ENCODE measurements around the gene MKS1. TPM values are rescaled to one million over a fixed set of nuclear protein-coding genes. Genes with fewer than 3 reads are reported as not detected.
A peak's percentile ranks its signal among the peaks of the same experiment; 100 is the strongest.

The MKS1 gene
- 32.9 and 42.1 TPM in 2 replicates for polyA plus RNA-seq
- polyA minus RNA-seq = 28.7 and 35.1 TPM in 2 replicates

DNA sequence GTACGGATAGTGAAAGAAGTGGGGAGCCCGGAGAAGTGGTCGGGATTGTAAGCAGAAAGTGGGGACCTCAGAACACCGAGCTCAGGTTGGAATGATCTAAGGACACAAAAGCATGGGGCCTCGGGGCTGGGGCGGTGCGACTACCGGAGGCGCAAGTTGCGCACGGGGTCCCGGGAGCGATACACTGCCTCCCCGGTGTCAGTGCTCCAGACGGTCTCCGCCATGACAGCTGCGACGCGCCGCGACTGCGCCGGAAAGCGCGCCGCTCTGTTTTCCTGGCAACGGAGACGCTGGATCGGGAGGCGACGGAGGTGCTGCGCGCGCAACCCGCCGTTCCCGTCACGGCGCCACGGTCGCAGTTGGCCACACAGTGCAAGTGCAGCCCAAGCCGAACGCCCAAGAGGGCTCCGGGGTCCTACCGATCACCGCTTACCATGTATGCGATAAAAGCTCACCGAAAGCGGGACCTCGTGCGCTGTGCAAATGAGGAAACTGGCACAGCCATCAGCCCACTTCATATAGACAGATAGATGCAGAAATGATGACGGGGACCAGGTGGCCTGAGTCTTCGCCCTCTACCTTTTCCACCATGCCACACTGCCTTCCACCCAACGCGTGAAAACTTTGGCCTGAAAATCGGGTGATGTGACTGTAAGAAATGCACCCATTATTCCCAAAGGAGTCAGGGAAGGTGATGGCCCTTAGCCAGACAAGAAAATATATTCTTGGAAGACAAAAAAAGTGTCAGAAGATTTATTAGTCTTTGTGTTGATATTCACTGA lies at the start of gene MKS1:
Gene MKS1 (minus strand): TSS at position 249 of the 782 bp plus-strand sequence. CDS start 25 bp downstream, at position 224.
- Histone ChIP-seq H3K9ac (ENCODE audit: low read length) (peak within 1 kb of the TSS; percentile 78), H3K9me3 (ENCODE audit: low read length) (no peaks in the 10 kb centered on the region), H3K36me3 (ENCODE audit: insufficient read depth, low read length) (no peaks in the 10 kb centered on the region), H3K27me3 (ENCODE audit: insufficient read depth, low read depth, low read length) (no peaks in the 10 kb centered on the region), H3K27ac (ENCODE audit: low read length) (peak within 1 kb of the TSS; percentile 76), H3K9me2 (ENCODE audit: insufficient read depth, low read length) (no peaks in the 10 kb centered on the region), H3K4me2 (ENCODE audit: low read length) (peak within 1 kb of the TSS; percentile 97), H3K79me2 (replicated peaks; ENCODE audit: insufficient read depth, low read length) (no peaks in the 10 kb centered on the region), H3F3A (ENCODE audit: insufficient read depth, low read length, poor library complexity, severe bottlenecking) (no peaks in the 10 kb centered on the region), H3K4me3 (ENCODE audit: low read length) (peak within 1 kb of the TSS; percentile 72), H4K20me1 (ENCODE audit: insufficient read depth) (no peaks in the 10 kb centered on the region), H2AFZ (ENCODE audit: low read depth, low read length) (peak within 1 kb of the TSS; percentile 84)
- TF ChIP-seq MXI1 (conservative IDR thresholded peaks at IDR 0.05; ENCODE audit: poor library complexity, severe bottlenecking) (peak; percentile 90), EP300 (conservative IDR thresholded peaks at IDR 0.05; ENCODE audit: poor library complexity, severe bottlenecking) (peak; percentile 64), EZH2 (IDR thresholded peaks at IDR 0.05; ENCODE audit: borderline replicate concordance, insufficient read depth, low read length, poor library complexity, severe bottlenecking) (no peak), SMC3 (conservative IDR thresholded peaks at IDR 0.05; ENCODE audit: poor library complexity) (peak; percentile 59), RAD21 (conservative IDR thresholded peaks at IDR 0.05) (peak; percentile 59), TAF1 (IDR thresholded peaks at IDR 0.05; ENCODE audit: low read depth) (peak; percentile 88), POLR2AphosphoS5 (IDR thresholded peaks at IDR 0.05) (peak; percentile 94)
- TF ChIP-seq, protein P1, sequence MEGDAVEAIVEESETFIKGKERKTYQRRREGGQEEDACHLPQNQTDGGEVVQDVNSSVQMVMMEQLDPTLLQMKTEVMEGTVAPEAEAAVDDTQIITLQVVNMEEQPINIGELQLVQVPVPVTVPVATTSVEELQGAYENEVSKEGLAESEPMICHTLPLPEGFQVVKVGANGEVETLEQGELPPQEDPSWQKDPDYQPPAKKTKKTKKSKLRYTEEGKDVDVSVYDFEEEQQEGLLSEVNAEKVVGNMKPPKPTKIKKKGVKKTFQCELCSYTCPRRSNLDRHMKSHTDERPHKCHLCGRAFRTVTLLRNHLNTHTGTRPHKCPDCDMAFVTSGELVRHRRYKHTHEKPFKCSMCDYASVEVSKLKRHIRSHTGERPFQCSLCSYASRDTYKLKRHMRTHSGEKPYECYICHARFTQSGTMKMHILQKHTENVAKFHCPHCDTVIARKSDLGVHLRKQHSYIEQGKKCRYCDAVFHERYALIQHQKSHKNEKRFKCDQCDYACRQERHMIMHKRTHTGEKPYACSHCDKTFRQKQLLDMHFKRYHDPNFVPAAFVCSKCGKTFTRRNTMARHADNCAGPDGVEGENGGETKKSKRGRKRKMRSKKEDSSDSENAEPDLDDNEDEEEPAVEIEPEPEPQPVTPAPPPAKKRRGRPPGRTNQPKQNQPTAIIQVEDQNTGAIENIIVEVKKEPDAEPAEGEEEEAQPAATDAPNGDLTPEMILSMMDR (IDR thresholded peaks at IDR 0.05; ENCODE audit: poor library complexity, severe bottlenecking) = peak; percentile 93
- TF ChIP-seq, protein P2, sequence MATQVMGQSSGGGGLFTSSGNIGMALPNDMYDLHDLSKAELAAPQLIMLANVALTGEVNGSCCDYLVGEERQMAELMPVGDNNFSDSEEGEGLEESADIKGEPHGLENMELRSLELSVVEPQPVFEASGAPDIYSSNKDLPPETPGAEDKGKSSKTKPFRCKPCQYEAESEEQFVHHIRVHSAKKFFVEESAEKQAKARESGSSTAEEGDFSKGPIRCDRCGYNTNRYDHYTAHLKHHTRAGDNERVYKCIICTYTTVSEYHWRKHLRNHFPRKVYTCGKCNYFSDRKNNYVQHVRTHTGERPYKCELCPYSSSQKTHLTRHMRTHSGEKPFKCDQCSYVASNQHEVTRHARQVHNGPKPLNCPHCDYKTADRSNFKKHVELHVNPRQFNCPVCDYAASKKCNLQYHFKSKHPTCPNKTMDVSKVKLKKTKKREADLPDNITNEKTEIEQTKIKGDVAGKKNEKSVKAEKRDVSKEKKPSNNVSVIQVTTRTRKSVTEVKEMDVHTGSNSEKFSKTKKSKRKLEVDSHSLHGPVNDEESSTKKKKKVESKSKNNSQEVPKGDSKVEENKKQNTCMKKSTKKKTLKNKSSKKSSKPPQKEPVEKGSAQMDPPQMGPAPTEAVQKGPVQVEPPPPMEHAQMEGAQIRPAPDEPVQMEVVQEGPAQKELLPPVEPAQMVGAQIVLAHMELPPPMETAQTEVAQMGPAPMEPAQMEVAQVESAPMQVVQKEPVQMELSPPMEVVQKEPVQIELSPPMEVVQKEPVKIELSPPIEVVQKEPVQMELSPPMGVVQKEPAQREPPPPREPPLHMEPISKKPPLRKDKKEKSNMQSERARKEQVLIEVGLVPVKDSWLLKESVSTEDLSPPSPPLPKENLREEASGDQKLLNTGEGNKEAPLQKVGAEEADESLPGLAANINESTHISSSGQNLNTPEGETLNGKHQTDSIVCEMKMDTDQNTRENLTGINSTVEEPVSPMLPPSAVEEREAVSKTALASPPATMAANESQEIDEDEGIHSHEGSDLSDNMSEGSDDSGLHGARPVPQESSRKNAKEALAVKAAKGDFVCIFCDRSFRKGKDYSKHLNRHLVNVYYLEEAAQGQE (IDR thresholded peaks at IDR 0.05; ENCODE audit: borderline replicate concordance) = peak; percentile 81

DNA sequence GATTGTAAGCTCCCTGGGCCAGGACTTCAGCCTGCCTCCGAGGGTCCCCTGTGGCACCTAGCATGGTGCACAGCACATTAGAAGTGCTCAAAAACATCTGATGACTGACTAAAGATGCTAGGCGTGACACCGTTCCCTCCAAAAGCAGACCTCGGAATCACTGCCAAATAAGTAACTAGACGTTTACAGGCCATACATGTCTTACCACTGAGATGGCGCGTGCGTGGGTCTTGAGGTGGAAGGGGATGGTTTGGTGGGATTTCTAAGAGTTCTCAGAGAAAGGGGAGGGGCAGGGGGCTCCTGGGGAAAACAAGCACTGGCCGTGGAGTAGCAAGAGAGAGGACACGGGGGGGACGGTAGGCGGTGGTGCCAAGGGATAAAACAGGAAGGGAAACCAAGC lies 49.3 kb upstream of the MKS1 start:
- Histone ChIP-seq H3K9me3 (ENCODE audit: low read length) (no peaks in the 10 kb centered on the region), H3K79me2 (replicated peaks; ENCODE audit: insufficient read depth, low read length) (no peaks in the 10 kb centered on the region), H3K9me2 (ENCODE audit: insufficient read depth, low read length) (no peaks in the 10 kb centered on the region), H3K4me2 (ENCODE audit: low read length) (no peak overlapping the region), H3K36me3 (ENCODE audit: insufficient read depth, low read length) (no peaks in the 10 kb centered on the region), H4K20me1 (ENCODE audit: insufficient read depth) (no peaks in the 10 kb centered on the region), H3F3A (ENCODE audit: insufficient read depth, low read length, poor library complexity, severe bottlenecking) (no peaks in the 10 kb centered on the region), H3K4me3 (ENCODE audit: low read length) (no peak overlapping the region), H3K27me3 (ENCODE audit: insufficient read depth, low read depth, low read length) (no peaks in the 10 kb centered on the region), H3K9ac (ENCODE audit: low read length) (no peak overlapping the region), H2AFZ (ENCODE audit: low read depth, low read length) (no peak overlapping the region), H3K27ac (ENCODE audit: low read length) (no peak overlapping the region)
- TF ChIP-seq EZH2 (IDR thresholded peaks at IDR 0.05; ENCODE audit: borderline replicate concordance, insufficient read depth, low read length, poor library complexity, severe bottlenecking) (no peak), POLR2AphosphoS5 (IDR thresholded peaks at IDR 0.05) (no peak), EP300 (conservative IDR thresholded peaks at IDR 0.05; ENCODE audit: poor library complexity, severe bottlenecking) (no peak), MXI1 (conservative IDR thresholded peaks at IDR 0.05; ENCODE audit: poor library complexity, severe bottlenecking) (no peak), RAD21 (conservative IDR thresholded peaks at IDR 0.05) (no peak), SMC3 (conservative IDR thresholded peaks at IDR 0.05; ENCODE audit: poor library complexity) (no peak), TAF1 (IDR thresholded peaks at IDR 0.05; ENCODE audit: low read depth) (no peak)
- TF ChIP-seq, protein P1 (IDR thresholded peaks at IDR 0.05; ENCODE audit: poor library complexity, severe bottlenecking) = no peak
- TF ChIP-seq, protein P2 (IDR thresholded peaks at IDR 0.05; ENCODE audit: borderline replicate concordance) = no peak
